M059J (cell line): ENCODE measurements around the gene EGFL8. TPM values are rescaled to one million over a fixed set of nuclear protein-coding genes. Genes with fewer than 3 reads are reported as not detected.

Experiments used
- total RNA-seq: library from RNA; depleted of rRNA; stranded (reverse); fragments of >200 nt; shearing (Covaris generic); gene quantifications from 2 replicates; pipeline ENCODE4 v1.2.3, GENCODE V29; 2014; rRNA removed

EGFL8 gene
- total RNA-seq, 1 experiment from 2014 or later, result 1.6 TPM

Other genes starting within 250 kb of the EGFL8 start
- 2.9 and 3.3 TPM in 2 replicates for gene C2, start 236.9 kb upstream of the EGFL8 start, total RNA-seq
- 7.8 and 8.4 TPM in 2 replicates for gene CFB, start 218.5 kb upstream of the EGFL8 start, total RNA-seq
- gene NELFE, start 205.6 kb upstream of the EGFL8 start, total RNA-seq, result 201 and 228 TPM in 2 replicates
- gene SKIC2, start 205.4 kb upstream of the EGFL8 start, total RNA-seq, result 60.4 and 72.3 TPM in 2 replicates
- 26.8 and 33.3 TPM in 2 replicates for gene DXO, start 192.5 kb upstream of the EGFL8 start, total RNA-seq
- 4.1 and 5.6 TPM in 2 replicates for gene C4A, start 182.5 kb upstream of the EGFL8 start, total RNA-seq
- gene C4B, start 149.8 kb upstream of the EGFL8 start, total RNA-seq, result 3.0 and 3.1 TPM in 2 replicates
- not detected in 2 replicates for gene CYP21A2, start 126.2 kb upstream of the EGFL8 start, total RNA-seq
- gene TNXB, start 55.3 kb upstream of the EGFL8 start, total RNA-seq, result 0.10 TPM in 1 of 2 replicates, not detected in the other
- gene ATF6B, start 36.3 kb upstream of the EGFL8 start, total RNA-seq, result 25.3 and 30.3 TPM in 2 replicates
- 10.2 and 14.5 TPM in 2 replicates for gene FKBPL, start 34.3 kb upstream of the EGFL8 start, total RNA-seq
- 0.12 TPM in 1 of 2 replicates, not detected in the other for gene PRRT1, start 12.7 kb upstream of the EGFL8 start, total RNA-seq
- 11.3 and 12.3 TPM in 2 replicates for gene PPT2, start 10.5 kb upstream of the EGFL8 start, total RNA-seq
- gene AGPAT1, start 11.5 kb downstream of the EGFL8 start, total RNA-seq, result 101 and 120 TPM in 2 replicates
- gene RNF5, start 13.8 kb downstream of the EGFL8 start, total RNA-seq, result 158 and 159 TPM in 2 replicates
- 0.07 and 0.15 TPM in 2 replicates for gene AGER, start 19.7 kb downstream of the EGFL8 start, total RNA-seq
- gene PBX2, start 25.6 kb downstream of the EGFL8 start, total RNA-seq, result 20.3 and 29.8 TPM in 2 replicates
- gene GPSM3, start 28.0 kb downstream of the EGFL8 start, total RNA-seq, result 12.9 and 13.9 TPM in 2 replicates
- 1.7 and 2.2 TPM in 2 replicates for gene NOTCH4, start 59.5 kb downstream of the EGFL8 start, total RNA-seq
- not detected in 2 replicates for gene TSBP1, start 207.3 kb downstream of the EGFL8 start, total RNA-seq
- not detected in 2 replicates for gene BTNL2, start 242.6 kb downstream of the EGFL8 start, total RNA-seq